SK-N-DZ (cell line): ENCODE results near the gene RHEB.

Source experiments
- DNase-seq: peaks from one replicate; pipeline ENCODE4 v3.0.0-alpha.2; 2015; ENCODE audit warnings: low spot score

Gene RHEB

GRCh38 chr7:151472644-151473380 is 46.9 kb downstream of the RHEB start:
- DNase-seq, result no peak

- no peak for DNase-seq
Observed at GRCh38 chr7:151470711-151471110, 49.0 kb downstream of the RHEB start.

- no peak for DNase-seq
Observed at GRCh38 chr7:151469281-151469680, 50.4 kb downstream of the RHEB start.

GRCh38 chr7:151468217-151469018 is 51.3 kb downstream of the RHEB start:
- DNase-seq, result no peak

- DNase-seq, result no peak
Observed at GRCh38 chr7:151465169-151465568, 54.5 kb downstream of the RHEB start.

- DNase-seq, result no peak
Observed at GRCh38 chr7:151462306-151462779, 57.4 kb downstream of the RHEB start.

GRCh38 chr7:151461942-151462230 is 57.8 kb downstream of the RHEB start:
- no peak for DNase-seq

GRCh38 chr7:151461096-151461941 is 58.4 kb downstream of the RHEB start:
- no peak for DNase-seq

- no peak for DNase-seq
Observed at GRCh38 chr7:151460474-151460855, 59.2 kb downstream of the RHEB start.

GRCh38 chr7:151459726-151460473 is 59.8 kb downstream of the RHEB start:
- peak; percentile 72 for DNase-seq

GRCh38 chr7:151457534-151457933 is 62.2 kb downstream of the RHEB start:
- no peak for DNase-seq

- no peak for DNase-seq
Observed at GRCh38 chr7:151456782-151457181, 62.9 kb downstream of the RHEB start.

GRCh38 chr7:151456276-151456675 is 63.4 kb downstream of the RHEB start:
- no peak for DNase-seq

- DNase-seq, result no peak
Observed at GRCh38 chr7:151455690-151456089, 64.0 kb downstream of the RHEB start.

GRCh38 chr7:151454932-151455530 is 64.7 kb downstream of the RHEB start:
- no peak for DNase-seq

GRCh38 chr7:151454305-151454704 is 65.4 kb downstream of the RHEB start:
- DNase-seq, result no peak

GRCh38 chr7:151453326-151453791 is 66.3 kb downstream of the RHEB start:
- no peak for DNase-seq

GRCh38 chr7:151452680-151453325 is 66.9 kb downstream of the RHEB start:
- no peak for DNase-seq

GRCh38 chr7:151451626-151452571 is 67.8 kb downstream of the RHEB start:
- DNase-seq, result no peak
